Body of pancreas (tissue), 4 donors: ENCODE results near the gene SCN9A.

Experiments used
- POLR2A ChIP-seq, 3 donors: fragments of 450-650 bp; IDR thresholded peaks; one replicate each; pipeline ENCODE4 v1.6.1; 2016; ENCODE audit warnings: antibody characterized with exemption in 3 of 3, mild to moderate bottlenecking in 2 of 3
- TF ChIP-seq, protein P1 (sequence below), 7 experiments: fragments of 450-650 bp in 4 of 7; fragments of 200-600 bp in 3 of 7; sonication (generic) in 3 of 7; IDR thresholded peaks; one replicate each; pipeline ENCODE4 v1.5.1; 2016 to 2019; ENCODE audit warnings: antibody characterized with exemption in 7 of 7

DNA sequence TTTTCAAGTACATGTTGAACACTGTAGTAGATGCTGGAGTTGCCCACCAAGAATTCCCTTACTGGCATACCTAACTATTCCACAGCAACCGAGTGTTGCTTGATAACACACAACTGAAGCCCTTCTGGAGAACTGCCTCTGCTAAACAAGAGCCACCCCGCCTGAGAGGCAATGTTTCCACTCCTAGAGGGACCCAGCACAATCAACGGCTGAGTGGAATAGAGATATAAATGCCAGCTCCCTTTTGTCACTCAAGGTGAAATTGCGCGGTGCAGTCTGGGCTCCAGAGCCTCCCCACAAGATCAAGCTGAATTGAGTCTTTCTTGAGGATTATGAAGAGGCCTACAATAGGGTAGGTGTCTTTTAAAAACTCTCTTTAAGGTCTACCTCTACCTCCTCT, 49.1 kb upstream of the SCN9A start:
- TF ChIP-seq, protein P1, sequence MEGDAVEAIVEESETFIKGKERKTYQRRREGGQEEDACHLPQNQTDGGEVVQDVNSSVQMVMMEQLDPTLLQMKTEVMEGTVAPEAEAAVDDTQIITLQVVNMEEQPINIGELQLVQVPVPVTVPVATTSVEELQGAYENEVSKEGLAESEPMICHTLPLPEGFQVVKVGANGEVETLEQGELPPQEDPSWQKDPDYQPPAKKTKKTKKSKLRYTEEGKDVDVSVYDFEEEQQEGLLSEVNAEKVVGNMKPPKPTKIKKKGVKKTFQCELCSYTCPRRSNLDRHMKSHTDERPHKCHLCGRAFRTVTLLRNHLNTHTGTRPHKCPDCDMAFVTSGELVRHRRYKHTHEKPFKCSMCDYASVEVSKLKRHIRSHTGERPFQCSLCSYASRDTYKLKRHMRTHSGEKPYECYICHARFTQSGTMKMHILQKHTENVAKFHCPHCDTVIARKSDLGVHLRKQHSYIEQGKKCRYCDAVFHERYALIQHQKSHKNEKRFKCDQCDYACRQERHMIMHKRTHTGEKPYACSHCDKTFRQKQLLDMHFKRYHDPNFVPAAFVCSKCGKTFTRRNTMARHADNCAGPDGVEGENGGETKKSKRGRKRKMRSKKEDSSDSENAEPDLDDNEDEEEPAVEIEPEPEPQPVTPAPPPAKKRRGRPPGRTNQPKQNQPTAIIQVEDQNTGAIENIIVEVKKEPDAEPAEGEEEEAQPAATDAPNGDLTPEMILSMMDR (IDR thresholded peaks at IDR 0.05): no peak
- no peak for TF ChIP-seq POLR2A (IDR thresholded peaks at IDR 0.05)
